K562 (cell line): ENCODE data around the gene CRKL. TPM values are rescaled to one million over a fixed set of nuclear protein-coding genes. Genes with fewer than 3 reads are reported as not detected.

ENCODE experiments used
- ATAC-seq: fragments of 200-7000 bp; cut with Tn5 transposase; 3 replicates; pipeline ENCODE4 v1.9.1; 2020; ENCODE audit warnings: moderate library complexity
- BruUV-seq: library from RNA; stranded (reverse); fragments of 400-500 nt; replicated peaks from 2 replicates; lab custom pipeline; 2021; lab: Mats Ljungman, UMichigan
- CTCF ChIA-PET: fragments of 300-600 bp; formaldehyde crosslinking; extraction: SDS; loops from one replicate; lab custom pipeline; 2021; ENCODE audit warnings: low intra/inter-chr PET ratio; lab: Yijun Ruan, JAX
- POLR2A ChIA-PET: fragments of 300-600, 350-650 bp; sonication (Branson Sonifier 250); formaldehyde crosslinking; extraction: SDS; loops from one replicate; lab custom pipeline; 2021; ENCODE audit warnings: antibody characterized with exemption, inconsistent platforms; lab: Yijun Ruan, JAX
- DNase-seq, 4 experiments: peaks; one replicate each; pipeline versions ENCODE4 v3.0.0 to v3.0.0-alpha.2; 2011 to 2018; ENCODE audit warnings: low spot score in 3 of 4, mixed read lengths in 3 of 4; ENCODE audit errors: extremely low read depth in 1 of 4
- FAIRE-seq: peaks from 2 replicates; lab custom pipeline; 2011; peaks lifted over from hg19 to GRCh38; lab: Jason Lieb, UNC
- H2AFZ ChIP-seq: 2 replicates; pipeline ENCODE4 v1.6.0; 2011; ENCODE audit warnings: low read depth, low read length, control low read depth, inconsistent platforms
- H3K27ac ChIP-seq: fragments of 200-600 bp; 3 replicates; pipeline ENCODE4 v1.8.0; 2011; ENCODE audit warnings: low read depth, mild to moderate bottlenecking, control low read depth, inconsistent platforms, low read length, moderate library complexity, mixed read lengths; ENCODE audit errors: extremely low read depth
- H3K27me3 ChIP-seq, 2 experiments: fragments of 300-600 bp in 1 of 2; 2 replicates in 1 of 2; 3 replicates in 1 of 2; pipeline versions ENCODE4 v1.6.0 to v1.8.0; 2011; ENCODE audit warnings: inconsistent platforms in 2 of 2, low read length in 2 of 2, mild to moderate bottlenecking in 1 of 2, mixed read lengths in 1 of 2, moderate library complexity in 1 of 2; ENCODE audit not compliant: control insufficient read depth in 2 of 2, insufficient read depth in 2 of 2
- H3K36me3 ChIP-seq: fragments of 300-600 bp; 3 replicates; pipeline ENCODE4 v1.8.0; 2011; ENCODE audit warnings: mild to moderate bottlenecking, low read length, inconsistent platforms; ENCODE audit not compliant: control insufficient read depth, insufficient read depth
- H3K4me1 ChIP-seq, 2 experiments: fragments of 200-600 bp in 1 of 2; replicated peaks in 1 of 2; 2 replicates in 1 of 2; 3 replicates in 1 of 2; pipeline versions ENCODE4 v1.5.1 to v1.8.0; 2011; ENCODE audit warnings: inconsistent platforms in 2 of 2, low read length in 2 of 2, mild to moderate bottlenecking in 1 of 2, mixed read lengths in 1 of 2, moderate library complexity in 1 of 2; ENCODE audit not compliant: control insufficient read depth in 2 of 2, insufficient read depth in 2 of 2
- H3K4me2 ChIP-seq: 2 replicates; pipeline ENCODE4 v1.6.1; 2011; ENCODE audit warnings: low read length, control low read depth, inconsistent platforms, mixed read lengths; ENCODE audit not compliant: insufficient read depth
- H3K4me3 ChIP-seq: fragments of 200-600 bp; sonication (generic), shearing (Covaris generic); 2 replicates; pipeline ENCODE4 v1.5.1; 2016; ENCODE audit warnings: control low read depth, inconsistent platforms
- H3K79me2 ChIP-seq: fragments of 200-600 bp; 3 replicates; pipeline ENCODE4 v1.8.0; 2011; ENCODE audit warnings: low read length, inconsistent platforms; ENCODE audit not compliant: control insufficient read depth, insufficient read depth
- H3K9ac ChIP-seq, 2 experiments: 2 replicates each; pipeline versions ENCODE4 v1.6.0 to v1.6.1; 2011; ENCODE audit warnings: low read depth in 2 of 2, low read length in 2 of 2, control low read depth in 1 of 2, inconsistent platforms in 1 of 2, mild to moderate bottlenecking in 1 of 2, mixed read lengths in 1 of 2; ENCODE audit not compliant: insufficient read depth in 1 of 2
- H3K9me1 ChIP-seq: one replicate; pipeline ENCODE4 v1.6.0; 2011; ENCODE audit warnings: inconsistent platforms, mild to moderate bottlenecking, low read length, moderate library complexity; ENCODE audit not compliant: control insufficient read depth, insufficient read depth
- H3K9me3 ChIP-seq: replicated peaks from 2 replicates; pipeline ENCODE4 v1.5.1; 2011; ENCODE audit warnings: low read depth, low read length, inconsistent platforms; ENCODE audit not compliant: control insufficient read depth, insufficient read depth
- H4K20me1 ChIP-seq: replicated peaks from 2 replicates; pipeline ENCODE4 v1.6.1; 2011; ENCODE audit warnings: low read length, inconsistent platforms, mixed read lengths; ENCODE audit not compliant: control insufficient read depth, insufficient read depth
- ARID2 ChIP-seq: fragments of 450-650 bp; IDR thresholded peaks from 2 replicates; pipeline ENCODE4 v1.6.1; 2017; ENCODE audit warnings: antibody characterized with exemption, mild to moderate bottlenecking
- FOXA1 ChIP-seq: fragments of 450-650 bp; IDR thresholded peaks from 2 replicates; pipeline ENCODE4 v1.6.1; 2016; ENCODE audit warnings: mild to moderate bottlenecking, borderline replicate concordance
- FOXJ3 ChIP-seq: sonication (generic); formaldehyde crosslinking; IDR thresholded peaks from 2 replicates; pipeline ENCODE4 v1.4.0; 2020; ENCODE audit warnings: mild to moderate bottlenecking, missing genetic modification reagents
- MBD2 ChIP-seq: sonication (generic); IDR thresholded peaks from 2 replicates; pipeline ENCODE4 v1.6.1; 2016; ENCODE audit warnings: low read depth, borderline replicate concordance
- NR4A1 ChIP-seq, 2 experiments: fragments of 250-450 bp in 1 of 2; fragments of 450-650 bp in 1 of 2; sonication (Bioruptor Pico) in 1 of 2; IDR thresholded peaks; 2 replicates each; pipeline versions ENCODE4 v1.4.0 to v1.6.1; 2016 to 2020; ENCODE audit warnings: mild to moderate bottlenecking in 2 of 2, missing compliant biosample characterization in 1 of 2, missing genetic modification characterization in 1 of 2, moderate library complexity in 1 of 2
- PML ChIP-seq: IDR thresholded peaks from 2 replicates; pipeline ENCODE4 v1.6.1; 2012; ENCODE audit warnings: low read length, inconsistent platforms
- POU5F1 ChIP-seq: fragments of 150-350 bp; IDR thresholded peaks from 2 replicates; pipeline ENCODE4 v1.6.1; 2014; ENCODE audit warnings: borderline replicate concordance, low read length, low read depth, mild to moderate bottlenecking; ENCODE audit not compliant: partially characterized antibody
- TARDBP ChIP-seq: fragments of 450-650 bp; IDR thresholded peaks from 2 replicates; pipeline ENCODE4 v1.6.1; 2016
- TRIM24 ChIP-seq, 2 experiments: fragments of 450-650 bp; IDR thresholded peaks; 2 replicates each; pipeline ENCODE4 v1.6.1; 2016
- ZNF197 ChIP-seq: fragments of 200-800 bp; sonication (Bioruptor generic); IDR thresholded peaks from 2 replicates; pipeline ENCODE4 v1.6.1; 2016; ENCODE audit warnings: low read depth, missing genetic modification characterization, missing compliant biosample characterization
- WGBS: fragments of 100-300 bp; shearing (Covaris generic); methylation state at CpG from one replicate; pipeline ENCODE4 v1.1.6; 2016; ENCODE audit warnings: low coverage, mixed read lengths; ENCODE audit not compliant: insufficient coverage; ENCODE audit errors: missing lambda C conversion rate; 5-methylcytosine and 5-hydroxymethylcytosine counted together
- in situ Hi-C: fragments of 300-500 bp; cut with MboI; formaldehyde crosslinking; loops from 4 replicates; pipeline ENCODE4 v1.15.0; 2018; ENCODE audit warnings: inconsistent platforms, mixed read lengths
- intact Hi-C: fragments of 100-400 bp; cut with micrococcal nuclease; formaldehyde crosslinking; loops from 2 replicates; pipeline ENCODE4 v1.14.2; 2022
- polyA plus RNA-seq, 8 experiments: library from polyadenylated mRNA; depleted of rRNA in 4 of 8; stranded (reverse) in 5 of 8; unstranded in 3 of 8; fragments of >200 nt; fragmentation: Nextera tagmentation in 2 of 8; fragmentation: Illumina TruSeq in 1 of 8; extraction: Ambion mirVana in 2 of 8; extraction: Trizol in 1 of 8; gene quantifications; 2 replicates each; pipeline versions ENCODE4 v1.2.1 to v1.2.3, GENCODE V29; 2011 to 2014; ENCODE audit warnings: inconsistent platforms in 1 of 8, missing spikeins in 1 of 8
- total RNA-seq, 7 experiments: library from RNA; depleted of rRNA in 6 of 7; stranded (reverse); fragments of >200 nt in 6 of 7; fragmentation: Illumina TruSeq in 2 of 7; extraction: Trizol in 2 of 7; gene quantifications; 2 replicates each; pipeline versions ENCODE4 v1.2.1 to v1.2.3, GENCODE V29; 2011 to 2021; ENCODE audit warnings: low replicate concordance in 1 of 7
- TF ChIP-seq, protein P1 (sequence below), 3 experiments: IDR thresholded peaks in 2 of 3; conservative IDR thresholded peaks in 1 of 3; 2 replicates each; pipeline ENCODE4 v1.5.1; 2011 to 2012; ENCODE audit warnings: low read length in 3 of 3, mild to moderate bottlenecking in 3 of 3, control low read depth in 2 of 3, improper control_type of control experiment in 1 of 3, inconsistent platforms in 1 of 3, low read depth in 1 of 3, mixed read lengths in 1 of 3, moderate library complexity in 1 of 3; ENCODE audit not compliant: insufficient read depth in 2 of 3
- TF ChIP-seq, protein P2 (sequence below): fragments of 250-450 bp; sonication (Bioruptor Pico); IDR thresholded peaks from 2 replicates; pipeline ENCODE4 v1.8.0; 2022; ENCODE audit warnings: inconsistent platforms

CRKL gene
- total and polyA plus RNA-seq, 9 of the 15 experiments (the other 6 are each of a cell fraction or from before 2014, with no cell fraction given): 100 to 263 (median 124) TPM

DNA sequence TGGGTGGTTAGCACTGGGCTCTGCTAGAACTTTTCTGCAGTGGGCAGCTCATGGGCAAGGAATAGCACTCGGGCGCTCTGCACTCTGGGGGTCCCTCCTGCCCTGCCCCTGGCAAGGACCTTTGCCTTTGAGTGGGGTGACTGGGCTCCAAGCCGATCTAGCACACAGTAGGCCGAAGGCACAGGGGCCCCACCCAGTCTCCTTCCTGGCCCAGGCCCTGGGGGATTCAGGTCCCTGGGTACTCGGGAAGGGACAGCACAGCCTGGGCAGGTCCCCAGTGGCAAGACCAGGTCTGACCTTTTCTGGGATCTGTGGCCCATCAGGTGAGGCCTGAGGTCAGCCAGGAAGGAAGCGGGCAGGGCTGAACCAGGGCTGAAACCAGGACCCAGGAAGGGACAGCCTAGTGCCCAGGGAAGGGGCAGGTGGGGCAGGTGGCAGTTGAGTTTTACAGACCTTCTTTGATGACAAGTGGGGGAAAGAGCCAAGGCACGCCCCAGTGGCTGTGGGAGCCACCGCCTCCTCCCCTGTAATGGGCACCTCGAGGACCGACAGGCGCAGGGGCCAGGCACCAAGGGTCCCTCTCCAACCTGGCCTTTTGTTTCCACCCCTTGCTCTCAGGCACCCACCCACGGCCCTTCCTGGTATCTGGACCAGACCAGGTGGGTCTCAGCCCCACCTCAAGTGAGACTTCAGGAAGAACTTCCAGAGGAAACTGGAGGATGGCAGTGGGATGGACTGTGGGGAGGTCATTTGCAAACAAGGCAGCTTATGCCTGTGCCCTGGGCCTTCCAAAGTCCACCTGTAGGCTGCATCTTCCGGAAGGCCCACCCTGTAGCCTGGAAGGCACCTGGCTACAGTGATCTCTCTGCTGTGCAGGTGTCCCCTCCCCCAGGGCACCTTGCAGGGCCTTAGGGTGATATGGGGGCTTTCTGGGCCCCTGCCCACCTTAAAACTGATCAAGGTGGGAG is 49.0 kb downstream of the CRKL start (continued):
- TF ChIP-seq, protein P1, sequence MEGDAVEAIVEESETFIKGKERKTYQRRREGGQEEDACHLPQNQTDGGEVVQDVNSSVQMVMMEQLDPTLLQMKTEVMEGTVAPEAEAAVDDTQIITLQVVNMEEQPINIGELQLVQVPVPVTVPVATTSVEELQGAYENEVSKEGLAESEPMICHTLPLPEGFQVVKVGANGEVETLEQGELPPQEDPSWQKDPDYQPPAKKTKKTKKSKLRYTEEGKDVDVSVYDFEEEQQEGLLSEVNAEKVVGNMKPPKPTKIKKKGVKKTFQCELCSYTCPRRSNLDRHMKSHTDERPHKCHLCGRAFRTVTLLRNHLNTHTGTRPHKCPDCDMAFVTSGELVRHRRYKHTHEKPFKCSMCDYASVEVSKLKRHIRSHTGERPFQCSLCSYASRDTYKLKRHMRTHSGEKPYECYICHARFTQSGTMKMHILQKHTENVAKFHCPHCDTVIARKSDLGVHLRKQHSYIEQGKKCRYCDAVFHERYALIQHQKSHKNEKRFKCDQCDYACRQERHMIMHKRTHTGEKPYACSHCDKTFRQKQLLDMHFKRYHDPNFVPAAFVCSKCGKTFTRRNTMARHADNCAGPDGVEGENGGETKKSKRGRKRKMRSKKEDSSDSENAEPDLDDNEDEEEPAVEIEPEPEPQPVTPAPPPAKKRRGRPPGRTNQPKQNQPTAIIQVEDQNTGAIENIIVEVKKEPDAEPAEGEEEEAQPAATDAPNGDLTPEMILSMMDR (IDR thresholded peaks at IDR 0.05 in 2 of 3, conservative IDR thresholded peaks at IDR 0.05 in 1 of 3; ENCODE audit: insufficient read depth in 2 of 3, low read depth in 1 of 3, low read length in 3 of 3): peak in 1 of 3 experiments; percentile 17; a peak in 2 of 6 replicates
- no peak for TF ChIP-seq ARID2
- TF ChIP-seq FOXA1: no peak
- TF ChIP-seq PML: no peak

DNA sequence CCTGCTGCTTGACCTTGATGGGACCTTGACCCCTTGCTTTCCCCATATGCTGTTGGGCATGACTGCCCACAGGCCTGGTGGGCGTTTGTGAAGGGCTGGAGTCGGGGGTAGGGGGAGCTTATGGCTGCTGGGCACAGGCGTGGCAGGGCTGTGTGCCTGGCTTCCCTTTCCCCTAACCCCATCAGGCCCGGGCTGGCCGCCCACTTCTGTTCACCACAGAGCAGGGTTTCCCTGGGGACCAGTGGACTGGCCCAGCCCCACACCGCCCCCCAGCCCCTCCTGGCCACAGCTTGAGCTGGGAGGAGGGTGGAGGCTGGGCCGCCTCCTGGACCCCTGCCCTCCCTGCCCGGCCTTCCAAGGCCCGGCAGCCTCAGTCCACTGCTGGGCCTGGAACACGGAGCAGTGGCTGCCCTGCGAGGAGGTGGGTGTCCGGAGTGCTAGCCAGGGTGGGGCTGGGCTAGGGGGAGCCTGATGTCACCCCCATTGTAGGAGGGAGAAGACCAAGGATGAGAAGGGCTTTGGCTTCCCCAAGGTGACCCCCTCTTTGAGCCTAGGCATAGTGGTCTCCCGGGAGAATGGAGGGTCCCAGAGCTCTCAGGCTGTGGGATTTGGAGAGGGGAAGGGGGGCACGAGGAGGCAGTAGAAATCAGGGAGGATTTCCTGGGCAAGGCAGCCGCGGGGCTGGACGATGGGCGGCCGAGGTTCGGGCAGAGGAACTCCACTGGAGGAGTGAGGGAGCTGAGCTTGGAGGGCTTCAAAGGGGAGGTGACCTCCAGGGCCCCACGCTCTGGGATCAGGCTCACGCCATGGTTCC is 49.9 kb downstream of the CRKL start, which contains the start of gene AIFM3:
Gene AIFM3 (plus strand): TSS at position 373 of the 814 bp plus-strand sequence. CDS start 690 bp downstream, outside the sequence.
- Histone ChIP-seq H4K20me1 (peaks cover 41% of the 10 kb centered on the region), H3K27me3 (peaks cover 11 to 47% of the 10 kb centered on the region in 2 experiments; a peak in 4 of 5 replicates), H3K27ac (no peak within 1 kb of the TSS), H2AFZ (no peak within 1 kb of the TSS), H3K36me3 (no peaks in the 10 kb centered on the region), H3K4me1 (peaks cover 0 to 40% of the 10 kb centered on the region in 2 experiments; a peak in 3 of 5 replicates), H3K9ac (peak within 1 kb of the TSS in 1 of 2 experiments; percentile 79; a peak in 1 of 4 replicates), H3K9me3 (no peaks in the 10 kb centered on the region), H3K79me2 (no peaks in the 10 kb centered on the region), H3K9me1 (no peaks in the 10 kb centered on the region), H3K4me2 (no peak within 1 kb of the TSS), H3K4me3 (no peak within 1 kb of the TSS)
- 20% methylated on average over 22 of the region's 22 CpGs for WGBS
- no peak for FAIRE-seq
- intact Hi-C loops (no loop called here), in situ Hi-C loops (loop anchor here (25.0 kb wide), 1 partner anchor 170 kb away; no protein-coding TSS in a partner anchor)
- ChIA-PET CTCF (interaction anchor here (0.6 kb wide), 2 partner anchors 90 to 179 kb away, joined by 4 read pairs; no protein-coding TSS in a partner anchor), POLR2A (interaction anchor here (0.7 to 64.4 kb wide), 6 partner anchors 9 to 136 kb away, joined by 3 to 1556 read pairs (median 134); partner anchors contain the start of genes CRKL, LZTR1 and THAP7)
- no TSS peak for BruUV-seq
- peak; percentile 1; the same call in 2 of the 3 replicates for ATAC-seq
- peak in 1 of 4 experiments; percentile 53 for DNase-seq
- TF ChIP-seq NR4A1 (CRISPR knock-in tag; IDR thresholded peaks at IDR 0.05) (no peak), NR4A1 (tag; IDR thresholded peaks at IDR 0.05) (no peak), MBD2 (0 out of 2 replicates have a peak, but pooled peaks have one; percentile 33), FOXJ3 (CRISPR knock-in tag) (no peak), ZNF197 (CRISPR knock-in tag) (no peak), TRIM24 (IDR thresholded peaks at IDR 0.05) (no peak), POU5F1 (no peak), TARDBP (no peak)
- TF ChIP-seq, protein P2, sequence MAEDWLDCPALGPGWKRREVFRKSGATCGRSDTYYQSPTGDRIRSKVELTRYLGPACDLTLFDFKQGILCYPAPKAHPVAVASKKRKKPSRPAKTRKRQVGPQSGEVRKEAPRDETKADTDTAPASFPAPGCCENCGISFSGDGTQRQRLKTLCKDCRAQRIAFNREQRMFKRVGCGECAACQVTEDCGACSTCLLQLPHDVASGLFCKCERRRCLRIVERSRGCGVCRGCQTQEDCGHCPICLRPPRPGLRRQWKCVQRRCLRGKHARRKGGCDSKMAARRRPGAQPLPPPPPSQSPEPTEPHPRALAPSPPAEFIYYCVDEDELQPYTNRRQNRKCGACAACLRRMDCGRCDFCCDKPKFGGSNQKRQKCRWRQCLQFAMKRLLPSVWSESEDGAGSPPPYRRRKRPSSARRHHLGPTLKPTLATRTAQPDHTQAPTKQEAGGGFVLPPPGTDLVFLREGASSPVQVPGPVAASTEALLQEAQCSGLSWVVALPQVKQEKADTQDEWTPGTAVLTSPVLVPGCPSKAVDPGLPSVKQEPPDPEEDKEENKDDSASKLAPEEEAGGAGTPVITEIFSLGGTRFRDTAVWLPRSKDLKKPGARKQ (CRISPR knock-in tag): no peak
